ENCODE measurements around the gene GNAT1.

DNA sequence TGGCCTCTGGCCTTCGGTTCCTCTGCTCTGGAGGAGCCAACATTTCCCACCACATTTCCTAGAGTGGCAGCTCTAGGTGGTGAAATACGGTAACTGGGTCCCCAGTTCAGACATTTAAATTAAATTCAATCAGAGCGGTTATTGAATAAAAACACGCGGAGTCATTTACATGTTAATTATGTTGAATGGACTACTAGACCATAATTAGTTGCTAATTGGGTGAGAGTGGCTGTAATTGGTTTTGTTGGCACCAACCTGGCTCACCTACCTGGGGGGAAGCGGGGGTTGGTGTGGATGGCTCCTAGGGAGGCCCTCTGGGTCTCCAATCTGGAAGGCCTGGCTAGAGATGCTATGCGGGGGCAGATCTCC, 23.6 kb upstream of the GNAT1 start:
- TF ChIP-seq, protein P1, sequence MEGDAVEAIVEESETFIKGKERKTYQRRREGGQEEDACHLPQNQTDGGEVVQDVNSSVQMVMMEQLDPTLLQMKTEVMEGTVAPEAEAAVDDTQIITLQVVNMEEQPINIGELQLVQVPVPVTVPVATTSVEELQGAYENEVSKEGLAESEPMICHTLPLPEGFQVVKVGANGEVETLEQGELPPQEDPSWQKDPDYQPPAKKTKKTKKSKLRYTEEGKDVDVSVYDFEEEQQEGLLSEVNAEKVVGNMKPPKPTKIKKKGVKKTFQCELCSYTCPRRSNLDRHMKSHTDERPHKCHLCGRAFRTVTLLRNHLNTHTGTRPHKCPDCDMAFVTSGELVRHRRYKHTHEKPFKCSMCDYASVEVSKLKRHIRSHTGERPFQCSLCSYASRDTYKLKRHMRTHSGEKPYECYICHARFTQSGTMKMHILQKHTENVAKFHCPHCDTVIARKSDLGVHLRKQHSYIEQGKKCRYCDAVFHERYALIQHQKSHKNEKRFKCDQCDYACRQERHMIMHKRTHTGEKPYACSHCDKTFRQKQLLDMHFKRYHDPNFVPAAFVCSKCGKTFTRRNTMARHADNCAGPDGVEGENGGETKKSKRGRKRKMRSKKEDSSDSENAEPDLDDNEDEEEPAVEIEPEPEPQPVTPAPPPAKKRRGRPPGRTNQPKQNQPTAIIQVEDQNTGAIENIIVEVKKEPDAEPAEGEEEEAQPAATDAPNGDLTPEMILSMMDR (IDR thresholded peaks at IDR 0.05; ENCODE audit: low read depth, low read length): no peak
- TF ChIP-seq EZH2phosphoT487 (IDR thresholded peaks at IDR 0.05; ENCODE audit: low read depth): no peak

Data from OCI-LY3 (cell line).